MCF 10A (cell line): ENCODE results near the gene C4orf36. TPM values are rescaled to one million over a fixed set of nuclear protein-coding genes. Genes with fewer than 3 reads are reported as not detected.

Experiments
- BruUV-seq: library from RNA; stranded (reverse); fragments of 400-500 nt; replicated peaks from 2 replicates; lab custom pipeline; 2021; lab: Mats Ljungman, UMichigan
- CTCF ChIA-PET: fragments of 300-600 bp; sonication (Branson Sonifier 250); formaldehyde crosslinking; extraction: SDS; loops from one replicate; lab custom pipeline; 2021; ENCODE audit warnings: antibody characterized with exemption, inconsistent platforms; lab: Yijun Ruan, JAX
- POLR2A ChIA-PET: fragments of 300-600, 350-650 bp; sonication (Branson Sonifier 250); formaldehyde crosslinking; extraction: SDS; loops from one replicate; lab custom pipeline; 2020; ENCODE audit warnings: antibody characterized with exemption, inconsistent platforms; lab: Yijun Ruan, JAX
- DNase-seq: peaks from one replicate; pipeline ENCODE4 v3.0.0-alpha.2; 2018; ENCODE audit not compliant: unreplicated experiment
- H3K27ac Mint-ChIP-seq: one replicate; pipeline ENCODE4 v1.8.0; 2022; ENCODE audit warnings: mild to moderate bottlenecking, low read depth, mixed read lengths; ENCODE audit not compliant: unreplicated experiment
- H3K27me3 Mint-ChIP-seq: one replicate; pipeline ENCODE4 v1.8.0; 2022; ENCODE audit warnings: mixed read lengths; ENCODE audit not compliant: insufficient read depth, unreplicated experiment
- H3K36me3 Mint-ChIP-seq: one replicate; pipeline ENCODE4 v1.8.0; 2022; ENCODE audit warnings: mild to moderate bottlenecking, moderate library complexity, mixed read lengths; ENCODE audit not compliant: insufficient read depth, unreplicated experiment
- H3K4me1 Mint-ChIP-seq: one replicate; pipeline ENCODE4 v1.8.0; 2022; ENCODE audit warnings: mixed read lengths; ENCODE audit not compliant: insufficient read depth, unreplicated experiment
- H3K4me3 Mint-ChIP-seq: one replicate; pipeline ENCODE4 v1.8.0; 2022; ENCODE audit warnings: mild to moderate bottlenecking, moderate library complexity, mixed read lengths; ENCODE audit not compliant: unreplicated experiment
- H3K9me3 Mint-ChIP-seq: one replicate; pipeline ENCODE4 v1.8.0; 2022; ENCODE audit warnings: mixed read lengths; ENCODE audit not compliant: unreplicated experiment
- intact Hi-C: fragments of 100-400 bp; cut with micrococcal nuclease; formaldehyde crosslinking; loops from 2 replicates; pipeline ENCODE4 v1.14.1; 2022
- total RNA-seq: library from RNA; stranded (reverse); gene quantifications from 2 replicates; pipeline ENCODE4 v1.2.3, GENCODE V29; 2022
- TF ChIP-seq, protein P1 (sequence below): fragments of 200-600 bp; IDR thresholded peaks from one replicate; pipeline ENCODE4 v1.8.0; 2022; ENCODE audit warnings: antibody characterized with exemption, mild to moderate bottlenecking; ENCODE audit not compliant: unreplicated experiment

C4orf36 gene
- total RNA-seq, 1 experiment from 2014 or later, result 2.9 TPM

DNA sequence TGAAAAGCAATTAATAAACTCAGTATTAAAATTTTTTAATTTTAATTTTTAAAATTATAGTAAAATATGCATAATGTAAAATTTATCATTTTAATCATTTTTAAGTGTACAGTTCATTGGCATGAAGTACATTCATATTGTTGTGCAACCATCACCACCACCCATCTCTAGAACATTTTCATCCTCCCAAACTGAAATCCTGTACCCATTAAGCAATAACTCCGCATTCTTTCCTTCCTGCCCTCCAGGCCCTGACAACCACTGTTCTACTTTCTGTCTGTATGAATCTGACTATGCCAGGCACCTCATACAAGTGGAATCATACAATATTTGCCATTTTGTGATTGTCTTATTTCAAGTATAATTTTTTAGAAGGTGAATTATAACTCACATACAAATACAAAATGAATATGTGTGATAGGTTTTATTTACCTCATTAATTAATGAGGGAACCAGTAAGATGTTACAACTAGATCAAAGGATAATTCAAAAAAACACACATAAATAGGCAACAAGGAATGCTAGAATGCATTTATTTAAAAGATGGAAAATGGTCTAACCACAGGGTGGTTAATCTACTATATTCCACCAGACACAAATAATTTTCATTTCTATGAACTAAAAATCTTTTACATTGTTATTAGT is 29.5 kb upstream of the C4orf36 start:
- H3K4me1 Mint-ChIP-seq, result peaks cover 52% of the 10 kb centered on the region
- H3K9me3 Mint-ChIP-seq, result peaks cover 6% of the 10 kb centered on the region
- BruUV-seq, result TSS peak; percentile 79
- H3K27ac Mint-ChIP-seq, result peak overlapping the region; percentile 84
- no peaks in the 10 kb centered on the region for H3K27me3 Mint-ChIP-seq
- H3K36me3 Mint-ChIP-seq, result peaks cover 5% of the 10 kb centered on the region
- peak; percentile 89 for DNase-seq
- CTCF ChIA-PET, result interaction anchor here (0.5 to 5.3 kb wide), 42 partner anchors 10 to 673 kb away, joined by 3 to 61 read pairs (median 5); partner anchors contain the start of gene AFF1
- intact Hi-C loops, result loop anchor here (1.0 to 5.0 kb wide), 5 partner anchors 14 to 316 kb away; partner anchors contain the start of gene AFF1
- POLR2A ChIA-PET, result interaction anchor here (0.6 to 7.6 kb wide), 23 partner anchors 9 to 314 kb away, joined by 3 to 146 read pairs (median 4); partner anchors contain the start of gene AFF1
- H3K4me3 Mint-ChIP-seq, result peak overlapping the region; percentile 48
- TF ChIP-seq, protein P1, sequence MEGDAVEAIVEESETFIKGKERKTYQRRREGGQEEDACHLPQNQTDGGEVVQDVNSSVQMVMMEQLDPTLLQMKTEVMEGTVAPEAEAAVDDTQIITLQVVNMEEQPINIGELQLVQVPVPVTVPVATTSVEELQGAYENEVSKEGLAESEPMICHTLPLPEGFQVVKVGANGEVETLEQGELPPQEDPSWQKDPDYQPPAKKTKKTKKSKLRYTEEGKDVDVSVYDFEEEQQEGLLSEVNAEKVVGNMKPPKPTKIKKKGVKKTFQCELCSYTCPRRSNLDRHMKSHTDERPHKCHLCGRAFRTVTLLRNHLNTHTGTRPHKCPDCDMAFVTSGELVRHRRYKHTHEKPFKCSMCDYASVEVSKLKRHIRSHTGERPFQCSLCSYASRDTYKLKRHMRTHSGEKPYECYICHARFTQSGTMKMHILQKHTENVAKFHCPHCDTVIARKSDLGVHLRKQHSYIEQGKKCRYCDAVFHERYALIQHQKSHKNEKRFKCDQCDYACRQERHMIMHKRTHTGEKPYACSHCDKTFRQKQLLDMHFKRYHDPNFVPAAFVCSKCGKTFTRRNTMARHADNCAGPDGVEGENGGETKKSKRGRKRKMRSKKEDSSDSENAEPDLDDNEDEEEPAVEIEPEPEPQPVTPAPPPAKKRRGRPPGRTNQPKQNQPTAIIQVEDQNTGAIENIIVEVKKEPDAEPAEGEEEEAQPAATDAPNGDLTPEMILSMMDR, result no peak

DNA sequence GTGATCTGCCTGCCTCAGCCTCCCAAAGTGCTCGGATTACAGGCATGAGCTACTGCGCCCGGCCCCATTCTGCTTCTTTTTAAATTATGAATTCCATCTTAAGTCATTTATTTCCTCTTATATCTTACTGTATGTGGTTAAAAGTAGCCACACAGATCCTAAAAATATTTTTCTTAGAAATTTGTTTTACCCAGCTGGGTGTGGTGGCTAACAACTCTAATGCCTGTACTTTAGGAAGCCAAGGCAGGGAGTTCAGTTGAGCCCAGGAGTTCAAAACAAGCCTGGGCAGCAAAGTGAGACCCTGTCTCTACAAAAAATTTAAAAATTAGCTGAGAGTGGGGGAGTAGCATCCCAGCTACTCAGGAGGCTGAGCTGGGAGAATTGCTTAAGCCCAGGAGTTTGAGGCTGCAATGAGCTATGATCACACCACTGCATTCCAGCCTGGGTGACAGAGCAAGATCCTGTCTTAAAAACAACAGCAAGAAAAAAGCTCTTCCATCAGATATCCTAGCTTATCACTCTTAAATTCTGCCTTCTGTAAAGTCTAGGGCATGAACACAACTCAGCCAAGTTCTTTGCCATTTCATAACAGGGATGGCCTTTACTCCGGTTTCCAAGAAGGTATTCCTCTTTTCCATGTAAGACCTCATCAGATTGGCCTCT is 27.5 kb upstream of the C4orf36 start:
- Mint-ChIP-seq H3K9me3 (peaks cover 6% of the 10 kb centered on the region), H3K36me3 (peaks cover 5% of the 10 kb centered on the region), H3K4me1 (peaks cover 37% of the 10 kb centered on the region), H3K27ac (peak overlapping the region; percentile 69), H3K27me3 (no peaks in the 10 kb centered on the region), H3K4me3 (no peak overlapping the region)
- TF ChIP-seq, protein P1, result no peak
- POLR2A ChIA-PET, result interaction anchor here (1.0 to 7.6 kb wide), 7 partner anchors 8 to 501 kb away, joined by 3 to 146 read pairs (median 4); partner anchors contain the start of genes AFF1 and PTPN13
- intact Hi-C loops, result loop anchor here (5.0 kb wide), 1 partner anchor 318 kb away; no protein-coding TSS in a partner anchor
- no TSS peak for BruUV-seq
- DNase-seq, result no peak
- CTCF ChIA-PET, result interaction anchor here (0.6 to 5.3 kb wide), 6 partner anchors 14 to 424 kb away, joined by 3 to 53 read pairs (median 4); no protein-coding TSS in a partner anchor

DNA sequence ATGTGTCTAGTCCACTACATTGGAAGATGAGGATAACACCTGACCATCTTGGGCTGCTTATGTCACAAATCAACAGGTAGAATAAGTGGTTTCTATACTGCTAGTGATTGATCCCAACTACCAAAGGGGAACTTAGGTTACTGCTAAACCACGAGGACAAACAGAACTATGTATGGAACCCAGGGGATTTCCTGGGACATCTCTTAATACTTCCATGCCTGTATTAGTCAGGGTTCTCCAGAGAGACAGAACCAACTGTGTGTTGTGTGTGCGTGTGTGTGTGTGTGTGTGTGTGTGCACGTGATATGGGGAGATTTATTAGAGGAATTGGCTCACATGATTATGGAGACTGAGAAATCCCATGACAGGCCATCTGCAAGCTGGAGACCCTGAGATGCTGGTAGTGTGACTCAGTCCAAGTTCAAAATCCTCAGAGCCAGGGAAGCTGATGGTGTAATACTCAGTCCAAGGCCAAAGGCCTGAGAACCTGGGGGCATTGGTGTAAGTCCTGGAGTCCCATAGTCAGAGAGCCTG is 26.4 kb upstream of the C4orf36 start:
- Mint-ChIP-seq H3K36me3 (peaks cover 5% of the 10 kb centered on the region), H3K27ac (peak overlapping the region; percentile 14), H3K4me1 (peaks cover 35% of the 10 kb centered on the region), H3K9me3 (peaks cover 6% of the 10 kb centered on the region), H3K27me3 (no peaks in the 10 kb centered on the region), H3K4me3 (no peak overlapping the region)
- peak; percentile 21 for DNase-seq
- no TSS peak for BruUV-seq
- TF ChIP-seq, protein P1, result no peak
- intact Hi-C loops, result no loop called here
- ChIA-PET CTCF (interaction anchor here (0.6 kb wide), 1 partner anchor 327 kb away, joined by 3 read pairs; no protein-coding TSS in a partner anchor), POLR2A (interaction anchor here (1.2 to 7.6 kb wide), 4 partner anchors 17 to 502 kb away, joined by 3 to 146 read pairs (median 44); partner anchors contain the start of genes AFF1 and PTPN13)
